GM12872 (cell line): ENCODE results near the gene MSGN1.

ENCODE experiments used
- CTCF ChIP-seq: IDR thresholded peaks from 3 replicates; pipeline ENCODE4 v1.5.1; 2011; ENCODE audit warnings: low read depth, mild to moderate bottlenecking, low read length, moderate library complexity; ENCODE audit not compliant: insufficient read depth

Gene MSGN1

GRCh38 chr2:17805166-17805565 lies 11.1 kb upstream of the MSGN1 start:
- no peak for TF ChIP-seq CTCF

GRCh38 chr2:17805717-17806363 lies 10.4 kb upstream of the MSGN1 start:
- TF ChIP-seq CTCF = no peak

GRCh38 chr2:17813010-17813741 lies 3.1 kb upstream of the MSGN1 start:
- no peak for TF ChIP-seq CTCF

GRCh38 chr2:17813742-17814473 lies 2.4 kb upstream of the MSGN1 start:
- TF ChIP-seq CTCF = no peak

- no peak for TF ChIP-seq CTCF
Measured at GRCh38 chr2:17814601-17815000, 1.7 kb upstream of the MSGN1 start.

- no peak for TF ChIP-seq CTCF
Measured at GRCh38 chr2:17815468-17816184, 634 bp upstream of the MSGN1 start.

- no peak for TF ChIP-seq CTCF
Measured at GRCh38 chr2:17818235-17818815, 2.1 kb downstream of the MSGN1 start.
